GM18909 (cell line): ENCODE results near the gene FOSB.

Experiments
- ATAC-seq: cut with Tn5 transposase; IDR thresholded peaks from one replicate; pipeline ENCODE4 v1.9.1; 2021; ENCODE audit warnings: mild to moderate bottlenecking; ENCODE audit not compliant: unreplicated experiment, poor library complexity

FOSB gene

GRCh38 chr19:45464274-45464673 is 3.5 kb upstream of the FOSB start:
- no peak for ATAC-seq

GRCh38 chr19:45464852-45465441 is 2.8 kb upstream of the FOSB start:
- ATAC-seq: no peak

- ATAC-seq: no peak
Measured at GRCh38 chr19:45467115-45467455, 711 bp upstream of the FOSB start.

- peak; percentile 13 for ATAC-seq
Measured at GRCh38 chr19:45468159-45468651, 409 bp downstream of the FOSB start.

- ATAC-seq: peak; percentile 24
Measured at GRCh38 chr19:45468803-45469131, 971 bp downstream of the FOSB start.

GRCh38 chr19:45469132-45469944 is 1.5 kb downstream of the FOSB start:
- ATAC-seq: peak; percentile 56

- no peak for ATAC-seq
Measured at GRCh38 chr19:45469945-45470761, 2.4 kb downstream of the FOSB start.

GRCh38 chr19:45470762-45471081 is 2.9 kb downstream of the FOSB start:
- no peak for ATAC-seq

GRCh38 chr19:45471111-45471930 is 3.5 kb downstream of the FOSB start:
- no peak for ATAC-seq

GRCh38 chr19:45471931-45472562 is 4.3 kb downstream of the FOSB start:
- no peak for ATAC-seq

GRCh38 chr19:45472563-45473366 is 5.0 kb downstream of the FOSB start:
- ATAC-seq: no peak

- ATAC-seq: no peak
Measured at GRCh38 chr19:45473367-45473681, 5.5 kb downstream of the FOSB start.

GRCh38 chr19:45473682-45474605 is 6.1 kb downstream of the FOSB start:
- ATAC-seq: no peak

GRCh38 chr19:45474606-45475521 is 7.1 kb downstream of the FOSB start:
- ATAC-seq: no peak

- no peak for ATAC-seq
Measured at GRCh38 chr19:45475537-45476291, 7.9 kb downstream of the FOSB start.

GRCh38 chr19:45476304-45476703 is 8.5 kb downstream of the FOSB start:
- no peak for ATAC-seq

- no peak for ATAC-seq
Measured at GRCh38 chr19:45477186-45477585, 9.4 kb downstream of the FOSB start.
